GM21526 (cell line): ENCODE measurements around the gene WNT10A.
A peak's percentile ranks its signal among the peaks of the same experiment; 100 is the strongest.

Experiments
- ATAC-seq: cut with Tn5 transposase; IDR thresholded peaks from one replicate; pipeline ENCODE4 v1.9.1; 2021; ENCODE audit warnings: moderate library complexity; ENCODE audit not compliant: unreplicated experiment, low FRiP score

WNT10A gene

GRCh38 chr2:218891275-218892135 lies 10.9 kb downstream of the WNT10A start:
- ATAC-seq, result no peak

DNA sequence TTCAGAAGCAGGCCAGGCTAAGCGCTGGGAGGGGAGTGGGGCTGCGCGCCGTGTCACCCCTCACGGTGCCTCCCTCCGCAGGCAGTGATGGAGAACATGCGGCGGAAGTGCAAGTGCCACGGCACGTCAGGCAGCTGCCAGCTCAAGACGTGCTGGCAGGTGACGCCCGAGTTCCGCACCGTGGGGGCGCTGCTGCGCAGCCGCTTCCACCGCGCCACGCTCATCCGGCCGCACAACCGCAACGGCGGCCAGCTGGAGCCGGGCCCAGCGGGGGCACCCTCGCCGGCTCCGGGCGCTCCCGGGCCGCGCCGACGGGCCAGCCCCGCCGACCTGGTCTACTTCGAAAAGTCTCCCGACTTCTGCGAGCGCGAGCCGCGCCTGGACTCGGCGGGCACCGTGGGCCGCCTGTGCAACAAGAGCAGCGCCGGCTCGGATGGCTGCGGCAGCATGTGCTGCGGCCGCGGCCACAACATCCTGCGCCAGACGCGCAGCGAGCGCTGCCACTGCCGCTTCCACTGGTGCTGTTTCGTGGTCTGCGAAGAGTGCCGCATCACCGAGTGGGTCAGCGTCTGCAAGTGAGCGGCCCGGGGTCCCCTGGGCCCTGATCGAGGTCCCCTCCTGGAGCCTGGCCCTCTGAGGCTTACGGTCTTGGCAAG lies 12.2 kb downstream of the WNT10A start:
- peak; percentile 37 for ATAC-seq

GRCh38 chr2:218893349-218894150 lies 12.9 kb downstream of the WNT10A start:
- ATAC-seq, result no peak

- no peak for ATAC-seq
Observed at GRCh38 chr2:218894151-218894879, 13.7 kb downstream of the WNT10A start.

- ATAC-seq, result no peak
Observed at GRCh38 chr2:218894880-218895157, 14.2 kb downstream of the WNT10A start.

- no peak for ATAC-seq
Observed at GRCh38 chr2:218895326-218895725, 14.7 kb downstream of the WNT10A start.

GRCh38 chr2:218895759-218896500 lies 15.3 kb downstream of the WNT10A start:
- peak; percentile 8 for ATAC-seq

DNA sequence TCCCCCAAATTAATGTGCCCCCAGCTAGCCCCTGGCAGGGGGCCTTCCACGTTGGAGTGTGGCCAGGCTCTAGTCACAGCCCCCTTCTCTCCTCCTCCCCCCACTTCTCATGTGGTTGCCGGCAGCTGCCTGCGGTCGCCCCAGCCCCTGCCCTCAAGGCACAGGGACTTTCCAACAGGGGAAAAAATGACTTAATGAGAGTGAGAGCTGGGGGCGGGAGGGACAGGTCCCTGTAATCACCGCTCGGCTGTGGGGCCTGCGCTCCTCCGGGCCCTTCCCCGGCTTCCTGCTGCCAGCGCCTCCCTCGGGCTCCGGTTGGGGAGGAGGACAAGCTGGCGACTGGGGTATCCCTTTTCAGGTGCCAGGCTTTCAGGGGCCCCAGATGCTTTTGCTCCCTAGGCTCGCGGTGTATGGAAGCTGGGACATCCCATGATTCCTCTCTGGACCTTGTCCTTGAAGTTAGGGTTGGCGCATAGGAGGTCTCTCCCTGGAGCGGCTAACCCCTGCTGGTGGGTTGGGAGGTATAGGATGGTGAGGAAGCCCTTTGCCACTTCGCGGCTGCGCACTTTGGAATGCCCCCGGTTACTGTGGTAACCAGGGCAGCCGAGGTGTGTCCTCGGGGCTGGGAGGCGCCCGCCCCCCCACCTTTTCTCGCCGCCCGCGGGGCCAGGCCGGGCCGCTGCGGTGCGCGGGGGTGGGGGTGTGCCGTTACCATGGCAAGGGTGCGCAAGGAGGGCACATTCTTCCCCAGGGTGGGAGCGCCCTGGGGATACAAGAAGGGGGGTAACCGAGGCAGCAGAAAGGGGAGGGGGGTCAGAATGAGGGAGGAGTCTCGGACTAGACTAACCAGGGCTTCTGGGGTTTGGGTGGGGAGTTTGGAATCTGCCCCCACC lies 16.1 kb downstream of the WNT10A start:
- peak; percentile 51 for ATAC-seq

DNA sequence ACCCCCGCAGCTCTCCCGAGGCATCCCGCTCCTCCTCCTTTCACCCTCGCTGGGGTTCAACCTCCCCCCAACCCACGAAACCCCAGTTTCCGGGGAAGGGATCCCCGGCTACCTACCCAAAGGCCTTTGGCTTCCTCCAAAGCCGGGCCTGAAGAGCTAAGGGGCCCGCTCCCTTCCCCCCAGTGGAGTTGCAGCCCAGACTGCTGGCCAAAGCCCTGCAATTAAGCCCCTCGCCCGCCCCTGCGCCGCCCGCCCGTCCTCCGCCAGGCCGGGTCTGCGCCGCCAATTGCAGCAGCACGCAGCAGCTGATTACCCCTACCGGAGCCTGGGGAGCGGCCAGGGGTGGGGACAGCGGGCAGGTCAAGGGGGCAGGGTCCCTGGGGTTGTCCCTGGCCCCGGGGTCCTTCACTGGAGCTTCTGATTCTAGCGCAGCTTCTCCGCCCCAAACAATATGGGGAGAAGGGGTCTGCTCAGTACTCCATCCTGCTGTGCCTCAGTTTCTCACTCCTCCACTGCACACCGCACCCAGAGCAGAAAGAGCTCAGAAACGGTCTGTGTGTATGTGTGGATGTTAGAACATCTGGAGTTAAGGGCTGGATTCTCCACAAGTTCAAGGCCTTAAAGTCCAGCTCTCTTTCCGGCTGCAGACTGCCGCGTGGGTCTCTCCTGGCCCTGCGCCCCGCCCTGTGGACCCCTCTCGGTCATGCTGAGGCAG lies 16.9 kb downstream of the WNT10A start:
- no peak for ATAC-seq

GRCh38 chr2:218898109-218898878 lies 17.6 kb downstream of the WNT10A start:
- no peak for ATAC-seq

- ATAC-seq, result no peak
Observed at GRCh38 chr2:218899147-218899546, 18.5 kb downstream of the WNT10A start.

- ATAC-seq, result no peak
Observed at GRCh38 chr2:218902427-218902826, 21.8 kb downstream of the WNT10A start.

DNA sequence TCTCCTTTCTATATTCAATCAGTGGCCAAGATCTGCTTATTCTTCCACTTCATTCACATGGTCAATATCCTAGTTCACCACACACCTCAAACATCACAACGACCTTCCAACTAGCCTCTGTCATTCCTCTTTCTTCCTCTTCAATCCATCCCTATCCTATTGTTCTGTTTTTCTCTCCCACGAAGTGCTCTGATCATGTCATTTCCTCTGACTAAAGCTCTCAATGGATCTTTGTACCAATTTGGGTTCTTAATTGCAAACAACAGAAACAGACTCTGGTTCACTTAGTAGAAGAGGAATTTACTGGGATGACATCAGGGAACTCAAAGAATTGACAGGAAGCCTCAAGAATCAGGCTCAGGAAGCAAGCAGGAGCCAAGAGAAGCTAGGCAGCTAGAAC lies 23.5 kb downstream of the WNT10A start:
- ATAC-seq, result no peak

- peak; percentile 84 for ATAC-seq
Observed at GRCh38 chr2:218908721-218909619, 28.3 kb downstream of the WNT10A start.

- ATAC-seq, result no peak
Observed at GRCh38 chr2:218910741-218911140, 30.1 kb downstream of the WNT10A start.

DNA sequence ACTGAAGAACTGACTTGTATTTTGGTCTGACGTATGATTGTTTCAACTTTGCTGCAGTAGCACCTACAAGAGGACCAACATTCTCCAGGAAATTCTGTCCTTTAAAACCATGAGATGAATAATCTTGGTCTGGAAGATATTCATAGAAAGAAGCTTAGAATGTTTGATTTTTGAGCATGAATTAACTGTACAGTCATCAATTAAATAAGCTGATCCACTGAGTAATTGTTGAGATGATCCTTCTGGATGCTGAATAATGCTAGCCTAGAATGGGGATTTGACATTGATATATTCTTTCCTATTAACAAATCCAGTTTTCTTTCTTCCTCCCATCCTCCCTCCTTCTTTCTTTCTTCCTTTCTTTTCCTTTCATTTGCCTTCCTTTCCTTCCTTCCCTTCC lies 39.9 kb downstream of the WNT10A start:
- no peak for ATAC-seq

DNA sequence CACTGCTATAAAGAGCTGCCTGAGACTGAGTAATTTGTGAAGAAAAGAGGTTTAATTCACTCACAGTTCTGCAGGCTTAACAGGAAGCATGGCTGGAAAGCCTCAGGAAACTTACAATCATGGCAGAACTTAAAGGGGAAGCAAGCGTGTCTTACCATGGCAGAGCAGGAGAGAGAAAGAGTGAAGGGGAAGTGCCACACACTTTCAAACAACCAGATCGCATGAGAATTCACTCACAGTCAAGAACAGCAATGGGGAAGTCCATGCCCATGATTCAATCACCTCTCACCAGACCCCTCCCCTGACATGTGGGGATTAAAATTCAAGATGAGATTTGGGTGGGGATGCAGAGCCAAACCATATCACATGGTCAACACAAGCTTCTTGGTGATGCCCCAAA lies 44.1 kb downstream of the WNT10A start:
- ATAC-seq, result no peak
